GF-D8 (cell line): Measurements from ENCODE around the gene HPS4.
A peak's percentile ranks its signal among the peaks of the same experiment; 100 is the strongest.
"Not testable (repeated sequence)": the region's sequence is repeated elsewhere in the genome, so short reads cannot be mapped to it uniquely, and the experiment has no call there.

Experiments used
- DNase-seq: peaks from one replicate; lab custom pipeline; 2025; lab: John Stamatoyannopoulos, UW

HPS4 gene

DNA sequence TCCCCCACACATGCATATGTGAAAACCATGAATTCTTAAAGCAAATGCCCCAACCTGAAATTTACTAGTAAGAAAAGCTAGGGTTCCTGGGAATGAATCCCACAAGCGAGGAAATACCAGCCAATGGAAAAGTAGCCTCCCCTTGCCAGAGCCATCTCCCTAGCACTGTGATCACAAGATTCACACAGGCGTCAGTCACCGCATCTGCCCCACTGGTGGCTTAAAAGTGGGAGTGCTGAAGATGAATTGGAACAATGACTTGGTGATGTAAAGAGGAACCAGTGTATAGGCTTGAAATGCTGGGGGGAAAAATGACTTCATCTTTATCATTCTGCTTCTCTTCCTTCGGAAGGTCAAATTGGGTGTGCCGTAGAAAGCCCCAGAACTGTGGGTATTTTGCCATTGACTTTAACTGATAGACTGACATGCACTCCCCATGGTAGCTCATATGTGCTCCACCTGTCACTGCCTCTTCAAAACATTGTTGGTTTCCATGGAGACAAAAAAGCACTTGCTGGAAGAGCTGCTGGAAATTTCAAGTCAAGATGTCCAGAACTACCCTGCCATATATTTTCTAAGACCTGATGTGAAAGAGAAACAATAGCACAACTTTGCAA lies 73.8 kb downstream of the HPS4 start:
- no peak for DNase-seq

DNA sequence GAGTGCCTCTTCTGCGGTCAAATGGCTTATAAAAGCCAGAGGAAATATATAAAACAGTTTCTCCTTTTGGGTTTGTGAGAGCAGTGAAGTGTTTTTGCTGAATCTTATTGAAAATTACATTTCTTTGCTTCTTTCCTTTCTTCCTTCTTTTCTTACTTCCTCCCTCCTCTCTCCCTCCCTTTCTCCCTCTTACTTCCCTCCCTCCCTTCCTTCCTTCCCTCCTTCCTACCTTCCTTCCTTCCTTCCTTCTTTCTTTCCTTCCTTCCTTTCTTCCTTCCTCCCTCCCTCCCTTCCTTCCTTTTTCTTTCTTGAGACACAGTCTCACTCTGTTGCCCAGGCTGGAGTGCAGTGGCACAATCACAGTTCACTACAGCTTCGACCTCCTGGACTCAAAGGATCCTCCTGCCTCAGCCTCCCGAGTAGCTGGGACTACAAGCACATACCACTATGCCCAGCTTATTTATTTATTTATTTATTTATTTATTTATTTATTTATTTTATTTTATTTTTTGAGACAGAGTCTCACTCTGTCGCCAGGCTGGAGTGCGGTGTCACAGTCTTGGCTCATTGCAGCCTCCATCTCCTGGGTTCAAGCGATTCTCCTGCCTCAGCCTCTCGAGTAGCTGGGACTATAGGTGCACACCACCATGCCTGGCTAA lies 74.9 kb downstream of the HPS4 start:
- not testable (repeated sequence) for DNase-seq

DNA sequence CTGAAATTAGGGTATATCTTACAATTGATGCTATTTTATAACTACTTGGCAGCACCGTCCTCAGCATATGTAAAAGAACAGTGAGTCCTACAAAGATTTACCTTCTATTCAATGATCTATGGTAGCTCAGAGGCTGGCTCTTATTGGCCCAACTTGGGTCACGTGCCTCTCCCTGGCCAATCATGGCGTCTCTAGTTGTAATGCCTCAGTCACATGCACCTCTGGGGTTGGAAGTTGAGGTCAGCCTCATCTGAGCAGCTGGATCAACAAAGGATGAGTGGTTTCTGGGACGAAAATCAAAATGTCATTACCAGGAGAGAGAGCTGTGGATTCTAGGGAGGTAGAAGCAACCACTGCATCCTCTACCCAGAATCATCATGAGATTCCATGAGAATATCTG lies 77.5 kb downstream of the HPS4 start:
- DNase-seq, result no peak

DNA sequence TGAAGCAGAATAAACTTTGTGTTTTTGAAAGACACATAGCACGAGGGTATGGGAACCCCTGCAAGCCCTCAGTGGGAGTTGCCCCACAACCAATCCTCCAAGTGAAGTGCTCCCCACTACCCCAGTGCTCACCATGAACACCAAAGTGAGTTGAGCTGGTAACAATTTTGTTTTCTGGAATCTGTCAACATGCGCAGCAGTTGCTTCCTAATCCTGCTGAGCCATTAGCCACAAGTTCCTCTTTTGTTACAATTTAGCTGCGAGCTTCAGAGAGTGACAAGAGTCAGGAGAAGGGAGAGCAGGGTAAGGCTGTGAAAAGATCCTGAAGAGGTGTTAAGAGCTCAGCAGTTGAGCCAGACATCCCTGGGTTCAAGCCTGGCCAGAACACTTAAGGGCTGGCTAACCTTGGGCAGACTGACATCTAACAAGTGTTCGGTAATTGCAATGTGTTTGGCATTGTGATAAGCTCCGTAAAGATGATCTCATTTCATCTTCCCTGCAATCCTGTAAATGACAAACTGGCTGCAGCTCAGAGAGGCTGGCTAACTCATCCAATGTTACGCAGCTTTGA lies 78.6 kb downstream of the HPS4 start:
- peak; percentile 60 for DNase-seq

DNA sequence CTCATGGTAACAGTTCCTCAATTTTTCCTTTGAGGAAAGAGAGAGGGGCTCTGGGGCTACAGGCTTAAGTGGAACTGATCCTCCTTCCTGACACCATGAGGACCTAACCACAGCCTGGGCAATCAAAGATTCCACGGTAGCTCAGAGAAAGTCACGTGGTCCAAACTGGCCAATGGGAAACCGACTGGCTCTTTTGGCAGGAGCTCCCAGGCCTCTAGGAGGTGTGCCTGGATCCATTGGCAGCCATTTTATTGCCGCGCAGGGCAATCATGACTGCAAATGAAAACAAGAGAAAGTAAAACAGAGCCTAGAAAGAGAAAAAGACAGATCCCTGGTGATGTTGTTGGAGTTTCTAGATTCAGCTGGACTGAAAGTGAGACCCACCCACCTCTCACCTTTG lies 81.9 kb downstream of the HPS4 start:
- DNase-seq, result no peak
